Caco-2 (cell line): ENCODE data around the gene BNIP5. TPM values are rescaled to one million over a fixed set of nuclear protein-coding genes. Genes with fewer than 3 reads are reported as not detected.
"Not testable (repeated sequence)": the region's sequence is repeated elsewhere in the genome, so short reads cannot be mapped to it uniquely, and the experiment has no call there.

ENCODE experiments used
- BruUV-seq: library from RNA; stranded (reverse); fragments of 400-500 nt; replicated peaks from 2 replicates; lab custom pipeline; 2021; lab: Mats Ljungman, UMichigan
- CTCF ChIA-PET: fragments of 300-600 bp; sonication (Branson Sonifier 250); formaldehyde crosslinking; loops from one replicate; lab custom pipeline; 2022; ENCODE audit warnings: antibody characterized with exemption; lab: Charles Lee
- POLR2A ChIA-PET: fragments of 300-600 bp; sonication (Branson Sonifier 250); formaldehyde crosslinking; loops from one replicate; lab custom pipeline; 2022; ENCODE audit warnings: antibody characterized with exemption; lab: Charles Lee
- DNase-seq, 2 experiments: peaks; one replicate each; pipeline versions ENCODE4 v3.0.0 to v3.0.0-alpha.2; 2020 to 2022
- H3K27me3 ChIP-seq: replicated peaks from 2 replicates; pipeline ENCODE4 v1.6.0; 2011; ENCODE audit warnings: low read length; ENCODE audit not compliant: control insufficient read depth, insufficient read depth
- H3K36me3 ChIP-seq: 2 replicates; pipeline ENCODE4 v1.5.1; 2011; ENCODE audit warnings: low read length; ENCODE audit not compliant: control insufficient read depth, insufficient read depth
- H3K4me1 ChIP-seq: fragments of 250-450 bp; sonication (Bioruptor Pico); 2 replicates; pipeline ENCODE4 v1.5.1; 2020; ENCODE audit warnings: mild to moderate bottlenecking
- H3K4me3 ChIP-seq: 2 replicates; pipeline ENCODE4 v1.5.1; 2011; ENCODE audit warnings: low read depth, mild to moderate bottlenecking, control low read depth, low read length
- H3K9me3 ChIP-seq: fragments of 250-450 bp; sonication (Bioruptor Pico); 2 replicates; pipeline ENCODE4 v1.5.1; 2020; ENCODE audit warnings: mild to moderate bottlenecking, moderate library complexity
- H3K27ac Mint-ChIP-seq: one replicate; pipeline ENCODE4 v1.8.0; 2022; ENCODE audit warnings: mixed read lengths; ENCODE audit not compliant: unreplicated experiment
- H3K27me3 Mint-ChIP-seq: one replicate; pipeline ENCODE4 v1.8.0; 2022; ENCODE audit warnings: mixed read lengths; ENCODE audit not compliant: insufficient read depth, unreplicated experiment
- H3K36me3 Mint-ChIP-seq: one replicate; pipeline ENCODE4 v1.8.0; 2022; ENCODE audit warnings: mild to moderate bottlenecking, mixed read lengths; ENCODE audit not compliant: insufficient read depth, unreplicated experiment
- H3K4me1 Mint-ChIP-seq: one replicate; pipeline ENCODE4 v1.8.0; 2022; ENCODE audit warnings: low read depth, mixed read lengths; ENCODE audit not compliant: unreplicated experiment
- H3K4me3 Mint-ChIP-seq: one replicate; pipeline ENCODE4 v1.8.0; 2022; ENCODE audit warnings: mild to moderate bottlenecking, moderate library complexity, mixed read lengths; ENCODE audit not compliant: unreplicated experiment
- H3K9me3 Mint-ChIP-seq: one replicate; pipeline ENCODE4 v1.8.0; 2022; ENCODE audit warnings: mixed read lengths; ENCODE audit not compliant: unreplicated experiment
- intact Hi-C: fragments of 100-400 bp; cut with micrococcal nuclease; formaldehyde crosslinking; loops from one replicate; pipeline ENCODE4 v1.10.0; 2022; ENCODE audit not compliant: unreplicated experiment
- total RNA-seq: library from RNA; stranded (reverse); gene quantifications from 2 replicates; pipeline ENCODE4 v1.2.3, GENCODE V29; 2022
- TF ChIP-seq, protein P1 (sequence below), 2 experiments: fragments of 200-600 bp in 1 of 2; IDR thresholded peaks; 1 replicate in 1 of 2; 2 replicates in 1 of 2; pipeline versions ENCODE4 v1.5.1 to v1.8.0; 2011 to 2022; ENCODE audit warnings: antibody characterized with exemption in 1 of 2, control low read depth in 1 of 2, inconsistent platforms in 1 of 2, low read depth in 1 of 2, low read length in 1 of 2, mild to moderate bottlenecking in 1 of 2, moderate library complexity in 1 of 2; ENCODE audit not compliant: insufficient read depth in 1 of 2, severe bottlenecking in 1 of 2, unreplicated experiment in 1 of 2

The BNIP5 gene
- total RNA-seq, 1 experiment from 2014 or later = 0.50 TPM

- peaks cover 2% of the 10 kb centered on the region for H3K27me3 Mint-ChIP-seq
- BruUV-seq = no TSS peak
- no peaks in the 10 kb centered on the region for H3K9me3 Mint-ChIP-seq
- peaks cover 5% of the 10 kb centered on the region for H3K36me3 Mint-ChIP-seq
- H3K4me1 ChIP-seq = peaks cover 10% of the 10 kb centered on the region; the same call in 1 of the 2 replicates
- no peaks in the 10 kb centered on the region for H3K9me3 ChIP-seq
- intact Hi-C loops = loop anchor here (2.0 kb wide), 1 partner anchor 19 kb away; the partner anchor contains the start of gene ETV7
- TF ChIP-seq, protein P1, sequence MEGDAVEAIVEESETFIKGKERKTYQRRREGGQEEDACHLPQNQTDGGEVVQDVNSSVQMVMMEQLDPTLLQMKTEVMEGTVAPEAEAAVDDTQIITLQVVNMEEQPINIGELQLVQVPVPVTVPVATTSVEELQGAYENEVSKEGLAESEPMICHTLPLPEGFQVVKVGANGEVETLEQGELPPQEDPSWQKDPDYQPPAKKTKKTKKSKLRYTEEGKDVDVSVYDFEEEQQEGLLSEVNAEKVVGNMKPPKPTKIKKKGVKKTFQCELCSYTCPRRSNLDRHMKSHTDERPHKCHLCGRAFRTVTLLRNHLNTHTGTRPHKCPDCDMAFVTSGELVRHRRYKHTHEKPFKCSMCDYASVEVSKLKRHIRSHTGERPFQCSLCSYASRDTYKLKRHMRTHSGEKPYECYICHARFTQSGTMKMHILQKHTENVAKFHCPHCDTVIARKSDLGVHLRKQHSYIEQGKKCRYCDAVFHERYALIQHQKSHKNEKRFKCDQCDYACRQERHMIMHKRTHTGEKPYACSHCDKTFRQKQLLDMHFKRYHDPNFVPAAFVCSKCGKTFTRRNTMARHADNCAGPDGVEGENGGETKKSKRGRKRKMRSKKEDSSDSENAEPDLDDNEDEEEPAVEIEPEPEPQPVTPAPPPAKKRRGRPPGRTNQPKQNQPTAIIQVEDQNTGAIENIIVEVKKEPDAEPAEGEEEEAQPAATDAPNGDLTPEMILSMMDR (IDR thresholded peaks at IDR 0.05; ENCODE audit: insufficient read depth in 1 of 2, low read depth in 1 of 2, low read length in 1 of 2, severe bottlenecking in 1 of 2, unreplicated experiment in 1 of 2) = no peak
- no peak overlapping the region for H3K4me3 Mint-ChIP-seq
- peaks cover 3% of the 10 kb centered on the region for H3K4me1 Mint-ChIP-seq
- no peak overlapping the region for H3K4me3 ChIP-seq
- no peak overlapping the region for H3K27ac Mint-ChIP-seq
- ChIA-PET POLR2A (no interaction called here), CTCF (interaction anchor here (1.4 kb wide), 1 partner anchor 19 kb away, joined by 4 read pairs; no protein-coding TSS in a partner anchor)
- DNase-seq = no peak
- no peaks in the 10 kb centered on the region for H3K36me3 ChIP-seq
- H3K27me3 ChIP-seq = no peaks in the 10 kb centered on the region
These were observed 31.1 kb upstream of the BNIP5 start for GRCh38 chr6:36367743-36368142.

- POLR2A ChIA-PET = no interaction called here
These were observed 28.2 kb upstream of the BNIP5 start for GRCh38 chr6:36364669-36365479.

DNA sequence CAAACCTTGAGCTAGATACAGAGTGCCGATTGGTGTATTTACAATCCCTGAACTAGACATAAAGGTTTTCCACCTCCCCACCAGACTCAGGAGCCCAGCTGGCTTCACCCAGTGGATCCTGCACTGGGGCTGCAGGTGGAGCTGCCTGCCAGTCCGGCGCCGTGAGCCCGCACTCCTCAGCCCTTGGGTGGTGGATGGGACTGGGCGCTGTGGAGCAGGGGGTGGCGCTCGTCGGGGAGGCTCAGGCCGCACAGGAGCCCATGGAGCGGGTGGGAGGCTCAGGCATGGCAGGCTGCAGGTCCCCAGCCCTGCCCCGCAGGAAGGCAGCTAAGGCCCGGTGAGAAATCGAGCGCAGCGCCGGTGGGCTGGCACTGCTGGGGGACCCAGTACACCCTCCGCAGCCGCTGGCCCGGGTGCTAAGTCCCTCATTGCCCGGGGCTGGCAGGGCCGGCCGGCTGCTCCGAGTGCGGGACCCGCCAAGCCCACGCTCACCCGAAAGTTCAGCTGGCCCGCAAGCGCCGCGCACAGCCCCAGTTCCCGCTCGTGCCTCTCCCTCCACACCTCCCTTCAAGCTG lies 27.5 kb upstream of the BNIP5 start:
- BruUV-seq, H3K36me3 Mint-ChIP-seq, H3K9me3 ChIP-seq, DNase-seq, H3K36me3 ChIP-seq, H3K27me3 Mint-ChIP-seq, H3K9me3 Mint-ChIP-seq, H3K4me3 ChIP-seq, POLR2A ChIA-PET, H3K4me3 Mint-ChIP-seq, H3K4me1 Mint-ChIP-seq, H3K27me3 ChIP-seq, H3K4me1 ChIP-seq, CTCF ChIA-PET, H3K27ac Mint-ChIP-seq: not testable (repeated sequence)
- intact Hi-C loops = loop anchor here (5.0 kb wide), 1 partner anchor 242 kb away; no protein-coding TSS in a partner anchor

More at GRCh38 chr6:36364669-36365479, 28.2 kb upstream of the BNIP5 start:
- no peak overlapping the region for H3K4me3 ChIP-seq
- DNase-seq = no peak
- no peaks in the 10 kb centered on the region for H3K36me3 ChIP-seq
- no peaks in the 10 kb centered on the region for H3K4me1 Mint-ChIP-seq
- H3K27ac Mint-ChIP-seq = no peak overlapping the region
- H3K27me3 Mint-ChIP-seq = no peaks in the 10 kb centered on the region
- intact Hi-C loops = loop anchor here (5.0 kb wide), 1 partner anchor 243 kb away; no protein-coding TSS in a partner anchor
- BruUV-seq = no TSS peak
- TF ChIP-seq, protein P1 (IDR thresholded peaks at IDR 0.05; ENCODE audit: insufficient read depth in 1 of 2, low read depth in 1 of 2, low read length in 1 of 2, severe bottlenecking in 1 of 2, unreplicated experiment in 1 of 2) = no peak
- H3K27me3 ChIP-seq = no peaks in the 10 kb centered on the region
- no peaks in the 10 kb centered on the region for H3K9me3 ChIP-seq
- H3K9me3 Mint-ChIP-seq = no peaks in the 10 kb centered on the region
- CTCF ChIA-PET = no interaction called here
- H3K4me1 ChIP-seq = peaks cover 10% of the 10 kb centered on the region; the same call in 1 of the 2 replicates
- no peak overlapping the region for H3K4me3 Mint-ChIP-seq
- peaks cover 5% of the 10 kb centered on the region for H3K36me3 Mint-ChIP-seq

- H3K9me3 Mint-ChIP-seq, H3K27ac Mint-ChIP-seq, H3K4me1 Mint-ChIP-seq, H3K4me3 Mint-ChIP-seq, POLR2A ChIA-PET, BruUV-seq, H3K27me3 ChIP-seq, H3K4me3 ChIP-seq, H3K36me3 Mint-ChIP-seq, DNase-seq, H3K36me3 ChIP-seq, H3K27me3 Mint-ChIP-seq, H3K9me3 ChIP-seq: not testable (repeated sequence)
- CTCF ChIA-PET = interaction anchor here (1.3 kb wide), 1 partner anchor 61 kb away, joined by 5 read pairs; no protein-coding TSS in a partner anchor
- peaks cover 14% of the 10 kb centered on the region; the same call in 1 of the 2 replicates for H3K4me1 ChIP-seq
- intact Hi-C loops = loop anchor here (5.0 kb wide), 1 partner anchor 241 kb away; no protein-coding TSS in a partner anchor
These were observed 26.7 kb upstream of the BNIP5 start for GRCh38 chr6:36363371-36363752.
